Measurements from ENCODE around the gene C19orf33. TPM values are rescaled to one million over a fixed set of nuclear protein-coding genes. Genes with fewer than 3 reads are reported as not detected.

Gene C19orf33
- total and polyA plus RNA-seq, 2 of the 8 experiments (the other 6 are each of a cell fraction or from before 2014, with no cell fraction given): 6.0 to 36.0 TPM

DNA sequence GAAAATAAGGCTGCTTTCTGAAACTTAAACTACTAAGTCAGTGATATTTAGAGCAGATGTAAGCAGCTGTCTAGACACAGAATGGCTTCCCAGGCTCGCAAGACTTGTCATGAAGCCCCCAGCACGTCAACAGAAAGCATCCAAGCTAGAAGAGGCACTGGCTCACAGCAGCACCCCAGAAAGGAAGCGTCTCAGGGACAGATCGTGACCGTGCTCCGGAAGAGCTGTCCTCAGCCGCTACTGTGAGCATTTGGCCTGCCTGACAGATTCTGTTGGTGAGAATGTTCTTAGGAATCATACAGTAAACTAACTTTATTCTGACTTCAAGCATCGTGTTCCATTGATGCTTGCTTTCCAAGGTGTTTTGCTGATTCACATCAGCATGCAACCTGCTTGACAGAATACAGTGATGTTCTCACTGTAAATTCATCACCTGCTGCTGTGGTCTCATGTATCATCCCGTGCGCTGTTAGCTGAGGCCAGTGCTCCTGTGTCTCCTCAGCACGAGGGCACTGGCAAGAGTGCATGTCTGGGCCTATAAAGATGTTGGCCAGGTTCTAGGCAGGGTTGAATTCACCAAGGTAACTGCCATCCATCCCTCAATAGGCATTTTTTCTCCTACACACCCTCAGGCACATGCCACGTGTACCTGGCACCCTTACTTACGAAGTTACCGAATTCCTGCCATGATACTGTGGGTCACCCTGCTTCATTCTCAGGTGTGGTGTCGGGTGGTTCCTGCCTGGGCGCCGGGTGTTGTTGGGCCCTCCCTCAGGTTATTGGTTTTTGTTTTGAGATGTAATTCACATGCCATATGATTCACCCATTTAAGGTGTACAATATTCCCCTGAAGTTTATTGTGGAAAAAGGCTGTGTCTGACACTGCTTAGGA is 23.8 kb upstream of the C19orf33 start:
- no peak overlapping the region for H2BK20ac ChIP-seq (ENCODE audit: low read length)
- H3K9ac ChIP-seq (replicated peaks in 1 of 4; ENCODE audit: extremely low read depth in 1 of 4, low read depth in 3 of 4, low read length in 3 of 4): no peak overlapping the region
- no peaks in the 10 kb centered on the region; a peak in 1 of 7 replicates for H3K4me1 ChIP-seq (replicated peaks in 1 of 4; ENCODE audit: control insufficient read depth in 3 of 4, insufficient read depth in 4 of 4, low read length in 3 of 4)
- peaks cover 24 to 32% of the 10 kb centered on the region in 2 experiments for H4K20me1 ChIP-seq (replicated peaks in 1 of 2; ENCODE audit: control insufficient read depth in 1 of 2, insufficient read depth in 2 of 2, low read length in 2 of 2)
- no peak overlapping the region for H3K18ac ChIP-seq (ENCODE audit: extremely low read depth, low read length)
- no peak overlapping the region for H2BK12ac ChIP-seq (ENCODE audit: low read depth, low read length)
- no peak overlapping the region for H3K27ac ChIP-seq (ENCODE audit: low read depth, low read length)
- H3K4ac ChIP-seq (replicated peaks; ENCODE audit: insufficient read length, low read depth, low read length): no peak overlapping the region
- no peak overlapping the region for H2BK15ac ChIP-seq (ENCODE audit: low read length)
- no peak for FAIRE-seq
- H2AFZ ChIP-seq (ENCODE audit: low read length): no peak overlapping the region
- H3K79me1 ChIP-seq (ENCODE audit: low read depth, low read length): peaks cover 24% of the 10 kb centered on the region
- H3K79me2 ChIP-seq (ENCODE audit: control insufficient read depth in 1 of 2, insufficient read depth in 2 of 2, low read length in 2 of 2): peaks cover 8 to 74% of the 10 kb centered on the region in 2 experiments
- no peak overlapping the region for H4K91ac ChIP-seq (replicated peaks; ENCODE audit: insufficient read length, low read length)
- H3K23ac ChIP-seq (ENCODE audit: insufficient read length): no peak overlapping the region
- no peak overlapping the region for H4K8ac ChIP-seq (ENCODE audit: extremely low read depth, insufficient read depth, low read length)
- H4K5ac ChIP-seq (ENCODE audit: insufficient read length, low read depth, low read length): no peak overlapping the region
- no peak overlapping the region for H3K14ac ChIP-seq (ENCODE audit: insufficient read length)
- H3K4me3 ChIP-seq (ENCODE audit: extremely low read depth in 1 of 4, insufficient read depth in 2 of 4, low read depth in 3 of 4, low read length in 4 of 4): no peak overlapping the region
- ChIA-PET POLR2A (ENCODE audit: partially characterized antibody) (interaction anchor here (0.6 to 3.3 kb wide), 7 partner anchors 11 to 108 kb away, joined by 3 to 12 read pairs (median 3); partner anchors contain the start of genes C19orf33, GGN and SPINT2), CTCF (ENCODE audit: partially characterized antibody) (interaction anchor here (1.5 to 2.0 kb wide), 2 partner anchors 8 to 11 kb away, joined by 4 to 12 read pairs; no protein-coding TSS in a partner anchor)
- H3K23me2 ChIP-seq (ENCODE audit: low read depth, low read length): no peaks in the 10 kb centered on the region
- no peaks in the 10 kb centered on the region for H3K27me3 ChIP-seq (replicated peaks in 1 of 4; ENCODE audit: control insufficient read depth in 3 of 4, extremely low read depth in 1 of 4, insufficient read depth in 3 of 4, low read length in 3 of 4)
- peaks cover 0 to 17% (median 5%) of the 10 kb centered on the region in 4 experiments; a peak in 5 of 8 replicates for H3K36me3 ChIP-seq (ENCODE audit: control insufficient read depth in 2 of 4, insufficient read depth in 4 of 4, low read length in 3 of 4)
- H3K4me2 ChIP-seq (ENCODE audit: insufficient read depth in 1 of 2, low read depth in 2 of 2, low read length in 2 of 2): no peak overlapping the region
- no peak for DNase-seq (ENCODE audit: low read depth in 1 of 2, low spot score in 2 of 2)
- H2BK5ac ChIP-seq (ENCODE audit: low read depth, low read length): no peak overlapping the region
- H3K56ac ChIP-seq (replicated peaks; ENCODE audit: insufficient read length, low read depth, low read length): no peak overlapping the region
- no peak overlapping the region for H2AK5ac ChIP-seq (ENCODE audit: low read depth, low read length)
- H2BK120ac ChIP-seq (replicated peaks; ENCODE audit: low read depth, low read length): no peak overlapping the region
- 91% methylated on average over 17 of the region's 17 CpGs; no CpG with 5 or more reads in 1 of the 2 experiments for WGBS, 2 experiments (ENCODE audit: extremely low coverage in 1 of 2, insufficient coverage in 1 of 2, insufficient read length in 1 of 2, insufficient replicate concordance in 2 of 2, low coverage in 1 of 2, low lambda C conversion rate in 2 of 2, missing lambda C conversion rate in 1 of 2)
- no peaks in the 10 kb centered on the region for H3K9me3 ChIP-seq (ENCODE audit: insufficient read depth in 2 of 2, low read depth in 1 of 2, low read length in 1 of 2)
- TF ChIP-seq CHD1 (IDR thresholded peaks at IDR 0.05; ENCODE audit: low read depth, low read length) (no peak), SIN3A (conservative IDR thresholded peaks at IDR 0.05 in 1 of 2, IDR thresholded peaks at IDR 0.05 in 1 of 2; ENCODE audit: low read depth in 1 of 2, low read length in 2 of 2) (no peak), HDAC6 (IDR thresholded peaks at IDR 0.05; ENCODE audit: low read depth, low read length) (no peak), RAD21 (IDR thresholded peaks at IDR 0.05 in 1 of 2, conservative IDR thresholded peaks at IDR 0.05 in 1 of 2; ENCODE audit: low read depth in 2 of 2, low read length in 2 of 2) (no peak), SRF (IDR thresholded peaks at IDR 0.05; ENCODE audit: low read depth, low read length) (no peak), KDM5A (IDR thresholded peaks at IDR 0.05; ENCODE audit: low read length) (no peak)
- TF ChIP-seq, protein P1, sequence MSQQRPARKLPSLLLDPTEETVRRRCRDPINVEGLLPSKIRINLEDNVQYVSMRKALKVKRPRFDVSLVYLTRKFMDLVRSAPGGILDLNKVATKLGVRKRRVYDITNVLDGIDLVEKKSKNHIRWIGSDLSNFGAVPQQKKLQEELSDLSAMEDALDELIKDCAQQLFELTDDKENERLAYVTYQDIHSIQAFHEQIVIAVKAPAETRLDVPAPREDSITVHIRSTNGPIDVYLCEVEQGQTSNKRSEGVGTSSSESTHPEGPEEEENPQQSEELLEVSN (IDR thresholded peaks at IDR 0.05): no peak

All from H1 (cell line).